MM.1S (cell line): ENCODE results near the gene PHKG1.

ENCODE experiments used
- DNase-seq: peaks from one replicate; pipeline ENCODE4 v3.0.0-alpha.2; 2015
- H2AFZ ChIP-seq: fragments of 300-600 bp; sonication (generic); 2 replicates; pipeline ENCODE4 v1.6.0; 2016; ENCODE audit warnings: antibody characterized with exemption, low read length
- H3F3A ChIP-seq: fragments of 300-600 bp; sonication (generic); 2 replicates; pipeline ENCODE4 v1.6.1; 2016; ENCODE audit warnings: mild to moderate bottlenecking, antibody characterized with exemption, low read length, moderate library complexity, mixed read lengths; ENCODE audit not compliant: insufficient read depth
- H3K27ac ChIP-seq: fragments of 300-600 bp; sonication (generic); 2 replicates; pipeline ENCODE4 v1.5.1; 2016; ENCODE audit warnings: mild to moderate bottlenecking, low read length
- H3K27me3 ChIP-seq: fragments of 300-600 bp; sonication (generic); replicated peaks from 2 replicates; pipeline ENCODE4 v1.6.0; 2016; ENCODE audit warnings: low read length; ENCODE audit not compliant: insufficient read depth
- H3K36me3 ChIP-seq: fragments of 300-600 bp; sonication (generic); replicated peaks from 2 replicates; pipeline ENCODE4 v1.6.1; 2016; ENCODE audit warnings: mild to moderate bottlenecking, low read length, mixed read lengths; ENCODE audit not compliant: insufficient read depth
- H3K4me1 ChIP-seq: fragments of 300-600 bp; sonication (generic); 2 replicates; pipeline ENCODE4 v1.6.1; 2016; ENCODE audit warnings: low read length, mixed read lengths
- H3K4me2 ChIP-seq: fragments of 300-600 bp; sonication (generic); 2 replicates; pipeline ENCODE4 v1.6.0; 2016; ENCODE audit warnings: low read depth, low read length
- H3K4me3 ChIP-seq: fragments of 300-600 bp; sonication (generic); 2 replicates; pipeline ENCODE4 v1.5.1; 2016; ENCODE audit warnings: low read length, mixed read lengths
- H3K79me2 ChIP-seq: fragments of 300-600 bp; sonication (generic); 2 replicates; pipeline ENCODE4 v1.6.1; 2016; ENCODE audit warnings: mixed run types, low read length, mixed read lengths
- H3K9ac ChIP-seq: fragments of 300-600 bp; sonication (generic); 2 replicates; pipeline ENCODE4 v1.6.1; 2016; ENCODE audit warnings: low read length, mixed read lengths
- H3K9me2 ChIP-seq: fragments of 300-600 bp; sonication (generic); replicated peaks from 2 replicates; pipeline ENCODE4 v1.6.1; 2016; ENCODE audit warnings: mild to moderate bottlenecking, low read length, mixed read lengths; ENCODE audit not compliant: insufficient read depth
- H3K9me3 ChIP-seq: fragments of 300-600 bp; sonication (generic); replicated peaks from 2 replicates; pipeline ENCODE4 v1.6.1; 2016; ENCODE audit warnings: mild to moderate bottlenecking, low read length, mixed read lengths; ENCODE audit not compliant: insufficient read depth
- H4K20me1 ChIP-seq: fragments of 300-600 bp; sonication (generic); 2 replicates; pipeline ENCODE4 v1.6.1; 2016; ENCODE audit warnings: mild to moderate bottlenecking, low read length, moderate library complexity, mixed read lengths; ENCODE audit not compliant: insufficient read depth
- EZH2 ChIP-seq: fragments of 300-600 bp; sonication (generic); optimal IDR thresholded peaks from 2 replicates; pipeline ENCODE3; 2017; ENCODE audit warnings: low read depth, mild to moderate bottlenecking, antibody characterized with exemption, low read length, mixed read lengths
- EZH2phosphoT487 ChIP-seq: fragments of 300-600 bp; sonication (generic); IDR thresholded peaks from 2 replicates; pipeline ENCODE4 v1.6.1; 2018; ENCODE audit warnings: antibody characterized with exemption, low read length
- TF ChIP-seq, protein P1 (sequence below): fragments of 300-600 bp; sonication (generic); IDR thresholded peaks from 2 replicates; pipeline ENCODE4 v1.5.1; 2016; ENCODE audit warnings: antibody characterized with exemption, low read length, mixed read lengths

Gene PHKG1

GRCh38 chr7:56079450-56080185 lies 13.1 kb downstream of the PHKG1 start:
- Histone ChIP-seq H4K20me1 (no peaks in the 10 kb centered on the region), H3K79me2 (no peaks in the 10 kb centered on the region), H3K9ac (no peak overlapping the region), H3K4me1 (no peaks in the 10 kb centered on the region), H3K9me3 (no peaks in the 10 kb centered on the region), H3K27me3 (no peaks in the 10 kb centered on the region), H3K27ac (no peak overlapping the region), H2AFZ (no peak overlapping the region), H3K4me2 (no peak overlapping the region), H3F3A (no peaks in the 10 kb centered on the region), H3K9me2 (no peaks in the 10 kb centered on the region), H3K36me3 (no peaks in the 10 kb centered on the region), H3K4me3 (no peak overlapping the region)
- no peak for DNase-seq
- TF ChIP-seq EZH2phosphoT487 (no peak), EZH2 (no peak)
- TF ChIP-seq, protein P1, sequence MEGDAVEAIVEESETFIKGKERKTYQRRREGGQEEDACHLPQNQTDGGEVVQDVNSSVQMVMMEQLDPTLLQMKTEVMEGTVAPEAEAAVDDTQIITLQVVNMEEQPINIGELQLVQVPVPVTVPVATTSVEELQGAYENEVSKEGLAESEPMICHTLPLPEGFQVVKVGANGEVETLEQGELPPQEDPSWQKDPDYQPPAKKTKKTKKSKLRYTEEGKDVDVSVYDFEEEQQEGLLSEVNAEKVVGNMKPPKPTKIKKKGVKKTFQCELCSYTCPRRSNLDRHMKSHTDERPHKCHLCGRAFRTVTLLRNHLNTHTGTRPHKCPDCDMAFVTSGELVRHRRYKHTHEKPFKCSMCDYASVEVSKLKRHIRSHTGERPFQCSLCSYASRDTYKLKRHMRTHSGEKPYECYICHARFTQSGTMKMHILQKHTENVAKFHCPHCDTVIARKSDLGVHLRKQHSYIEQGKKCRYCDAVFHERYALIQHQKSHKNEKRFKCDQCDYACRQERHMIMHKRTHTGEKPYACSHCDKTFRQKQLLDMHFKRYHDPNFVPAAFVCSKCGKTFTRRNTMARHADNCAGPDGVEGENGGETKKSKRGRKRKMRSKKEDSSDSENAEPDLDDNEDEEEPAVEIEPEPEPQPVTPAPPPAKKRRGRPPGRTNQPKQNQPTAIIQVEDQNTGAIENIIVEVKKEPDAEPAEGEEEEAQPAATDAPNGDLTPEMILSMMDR = no peak

DNA sequence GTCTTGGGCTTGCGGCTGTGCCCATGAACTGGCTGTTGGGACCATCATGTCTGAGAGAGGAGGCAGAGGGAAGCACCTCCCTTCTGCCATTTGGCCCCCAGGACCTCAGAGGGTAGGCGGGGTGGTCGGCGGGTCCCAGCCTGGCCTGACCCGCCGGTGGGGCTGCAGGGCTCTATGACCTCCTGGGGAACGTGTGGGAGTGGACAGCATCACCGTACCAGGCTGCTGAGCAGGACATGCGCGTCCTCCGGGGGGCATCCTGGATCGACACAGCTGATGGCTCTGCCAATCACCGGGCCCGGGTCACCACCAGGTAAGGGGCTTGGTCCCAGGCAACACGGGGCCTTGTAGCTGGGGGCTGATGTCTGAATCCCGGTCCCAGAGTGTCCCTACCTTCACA lies 14.6 kb downstream of the PHKG1 start:
- Histone ChIP-seq H4K20me1 (no peaks in the 10 kb centered on the region), H3K27me3 (no peaks in the 10 kb centered on the region), H3K36me3 (no peaks in the 10 kb centered on the region), H3K4me1 (no peaks in the 10 kb centered on the region), H3K4me2 (no peak overlapping the region), H3K79me2 (no peaks in the 10 kb centered on the region), H3K9me3 (no peaks in the 10 kb centered on the region), H3F3A (no peaks in the 10 kb centered on the region), H3K9me2 (no peaks in the 10 kb centered on the region), H2AFZ (no peak overlapping the region), H3K4me3 (no peak overlapping the region), H3K9ac (no peak overlapping the region), H3K27ac (no peak overlapping the region)
- DNase-seq = no peak
- TF ChIP-seq EZH2 (no peak), EZH2phosphoT487 (no peak)
- TF ChIP-seq, protein P1 = no peak

GRCh38 chr7:56077681-56078080 lies 15.1 kb downstream of the PHKG1 start:
- Histone ChIP-seq H4K20me1 (no peaks in the 10 kb centered on the region), H3K9me2 (no peaks in the 10 kb centered on the region)

More at GRCh38 chr7:56077681-56078080, 15.1 kb downstream of the PHKG1 start:
- H3K27ac ChIP-seq = no peak overlapping the region
- TF ChIP-seq EZH2phosphoT487 = no peak
- TF ChIP-seq EZH2 = no peak
- TF ChIP-seq, protein P1 = no peak
- H3K36me3 ChIP-seq = no peaks in the 10 kb centered on the region
- no peaks in the 10 kb centered on the region for H3K27me3 ChIP-seq
- H3F3A ChIP-seq = no peaks in the 10 kb centered on the region
- H3K9ac ChIP-seq = no peak overlapping the region
- H3K9me3 ChIP-seq = no peaks in the 10 kb centered on the region
- H3K4me2 ChIP-seq = no peak overlapping the region
- H2AFZ ChIP-seq = no peak overlapping the region
- H3K79me2 ChIP-seq = no peaks in the 10 kb centered on the region
- DNase-seq = no peak
- H3K4me3 ChIP-seq = no peak overlapping the region
- H3K4me1 ChIP-seq = no peaks in the 10 kb centered on the region
